OCI-M2 (cell line): ENCODE measurements around the gene CMTM8.
"Not testable (repeated sequence)": the region's sequence is repeated elsewhere in the genome, so short reads cannot be mapped to it uniquely, and the experiment has no call there.

Experiments used
- DNase-seq: peaks from one replicate; lab custom pipeline; 2025; ENCODE audit not compliant: unreplicated experiment; lab: John Stamatoyannopoulos, UW

The CMTM8 gene

DNA sequence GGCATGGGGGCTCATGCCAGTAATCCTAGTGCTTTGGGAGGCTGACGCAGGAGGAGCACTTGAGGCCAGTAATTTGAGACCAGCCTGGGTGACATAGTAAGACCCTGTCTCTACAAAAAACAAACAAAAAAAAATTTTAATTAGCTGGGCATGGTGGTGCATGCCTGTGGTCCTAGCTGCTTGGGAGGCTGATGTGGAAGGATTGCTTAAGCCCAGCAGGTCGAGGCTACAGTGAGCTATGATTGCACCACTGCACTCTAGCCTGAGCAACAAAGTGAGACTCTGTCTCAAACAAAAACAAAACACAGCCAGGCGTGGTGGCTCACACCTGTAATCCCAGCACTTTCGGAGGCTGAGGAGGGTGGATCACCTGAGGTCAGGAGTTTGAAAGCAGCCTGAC lies 9.7 kb upstream of the CMTM8 start:
- DNase-seq, result not testable (repeated sequence)

- no peak for DNase-seq
These were observed 8.9 kb upstream of the CMTM8 start for GRCh38 chr3:32229565-32229964.

DNA sequence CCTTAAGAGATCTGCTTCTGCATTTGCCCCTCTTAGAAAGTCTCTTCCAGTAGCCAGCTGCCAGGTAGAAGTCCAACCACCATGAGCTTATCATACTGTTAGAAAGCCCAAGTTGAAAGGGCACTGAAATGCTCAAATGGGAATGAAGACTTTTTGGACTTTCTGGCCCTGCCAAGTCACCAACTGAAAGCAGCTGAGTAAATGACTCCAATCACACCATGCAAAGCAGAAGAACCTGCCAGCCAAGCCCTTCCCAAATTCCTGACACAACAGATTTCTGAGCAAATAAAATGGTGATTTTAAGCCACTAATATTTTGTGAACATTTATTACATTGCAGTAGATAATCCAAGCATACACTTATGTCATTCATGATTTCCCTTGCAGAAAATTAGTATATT lies 2.1 kb upstream of the CMTM8 start:
- no peak for DNase-seq

GRCh38 chr3:32237670-32238452 lies 619 bp upstream of the CMTM8 start:
- DNase-seq, result no peak

GRCh38 chr3:32239307-32240158 lies 1.1 kb downstream of the CMTM8 start:
- DNase-seq, result no peak

- no peak for DNase-seq
These were observed 1.7 kb downstream of the CMTM8 start for GRCh38 chr3:32240159-32240545.

- no peak for DNase-seq
These were observed 2.6 kb downstream of the CMTM8 start for GRCh38 chr3:32241100-32241499.

DNA sequence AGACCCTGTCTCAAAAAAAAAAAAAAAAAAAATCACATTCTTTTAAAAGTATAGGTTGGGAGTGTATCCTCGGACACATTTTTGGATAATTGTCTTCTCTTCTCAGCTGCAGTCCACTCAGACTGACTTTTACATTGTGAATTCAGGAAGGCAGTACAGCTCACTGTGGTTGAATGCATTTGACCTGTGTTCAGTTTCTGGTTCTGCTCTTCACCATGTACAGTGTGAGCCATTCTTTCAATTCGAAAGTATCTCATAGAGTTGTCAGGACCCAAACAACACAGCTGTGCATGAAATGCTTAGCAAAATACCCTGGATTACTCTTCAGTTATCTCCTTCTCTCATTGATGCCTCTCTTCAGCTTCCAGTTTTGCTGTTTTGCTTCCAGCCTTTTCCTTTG lies 5.0 kb downstream of the CMTM8 start:
- no peak for DNase-seq

DNA sequence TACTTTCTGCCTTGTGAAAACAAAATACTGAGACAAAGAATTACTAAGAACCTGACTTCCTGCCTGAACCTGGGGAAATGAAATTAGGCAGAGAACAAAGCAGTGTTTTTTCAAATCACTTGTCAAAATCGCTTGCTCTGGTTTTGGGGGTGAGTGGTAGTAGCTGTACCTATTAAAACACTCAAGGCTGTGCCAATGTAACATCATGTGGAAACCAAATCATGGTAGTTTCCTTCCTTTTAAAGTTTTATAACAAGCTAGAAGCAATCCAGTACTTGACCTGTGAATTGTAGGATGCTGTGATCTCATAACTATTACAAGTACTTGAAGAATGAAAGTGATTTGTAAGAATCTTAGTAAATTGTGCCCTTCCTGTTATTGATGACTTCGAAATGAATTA lies 6.7 kb downstream of the CMTM8 start:
- DNase-seq, result no peak

GRCh38 chr3:32246079-32246675 lies 7.7 kb downstream of the CMTM8 start:
- no peak for DNase-seq

- no peak for DNase-seq
These were observed 10.8 kb downstream of the CMTM8 start for GRCh38 chr3:32249184-32249782.

GRCh38 chr3:32254268-32254667 lies 15.8 kb downstream of the CMTM8 start:
- no peak for DNase-seq

DNA sequence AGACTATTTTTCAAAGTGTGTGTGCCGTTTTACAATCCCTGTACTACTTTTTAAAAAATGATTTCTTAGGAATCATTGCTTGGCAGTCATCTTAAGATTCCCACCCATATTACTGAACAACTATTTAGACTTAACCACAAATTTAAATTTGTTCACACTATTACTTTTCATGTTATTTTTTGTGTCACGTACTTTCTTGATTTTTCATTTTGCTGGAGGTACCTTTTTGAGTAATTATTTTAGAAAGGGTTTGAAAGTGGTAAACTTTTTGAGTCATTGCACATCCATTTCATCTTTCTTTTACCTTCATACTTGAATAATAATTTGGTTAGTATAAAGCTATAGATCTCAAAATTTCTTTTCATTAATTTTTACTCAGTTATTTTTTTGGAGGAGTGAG lies 16.9 kb downstream of the CMTM8 start:
- no peak for DNase-seq

GRCh38 chr3:32256206-32256605 lies 17.7 kb downstream of the CMTM8 start:
- no peak for DNase-seq

DNA sequence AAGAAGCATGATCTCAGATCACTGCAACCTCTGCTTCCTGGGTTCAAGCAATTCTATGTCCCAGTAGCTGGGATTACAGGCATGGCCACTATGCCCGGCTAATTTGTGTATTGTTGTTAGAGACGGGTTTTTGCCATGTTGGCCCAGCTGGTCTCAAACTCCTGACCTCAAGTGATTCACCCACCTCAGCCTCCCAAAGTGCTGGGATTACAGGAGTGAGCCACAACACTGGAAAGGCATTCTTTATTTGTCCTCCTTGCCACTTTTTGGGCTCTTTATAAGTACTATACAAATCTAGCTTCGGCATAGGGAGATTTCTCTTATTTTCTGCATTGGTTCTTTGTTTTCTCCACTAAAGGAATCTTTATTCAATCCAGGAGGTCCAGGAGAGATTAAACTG lies 18.6 kb downstream of the CMTM8 start:
- no peak for DNase-seq

DNA sequence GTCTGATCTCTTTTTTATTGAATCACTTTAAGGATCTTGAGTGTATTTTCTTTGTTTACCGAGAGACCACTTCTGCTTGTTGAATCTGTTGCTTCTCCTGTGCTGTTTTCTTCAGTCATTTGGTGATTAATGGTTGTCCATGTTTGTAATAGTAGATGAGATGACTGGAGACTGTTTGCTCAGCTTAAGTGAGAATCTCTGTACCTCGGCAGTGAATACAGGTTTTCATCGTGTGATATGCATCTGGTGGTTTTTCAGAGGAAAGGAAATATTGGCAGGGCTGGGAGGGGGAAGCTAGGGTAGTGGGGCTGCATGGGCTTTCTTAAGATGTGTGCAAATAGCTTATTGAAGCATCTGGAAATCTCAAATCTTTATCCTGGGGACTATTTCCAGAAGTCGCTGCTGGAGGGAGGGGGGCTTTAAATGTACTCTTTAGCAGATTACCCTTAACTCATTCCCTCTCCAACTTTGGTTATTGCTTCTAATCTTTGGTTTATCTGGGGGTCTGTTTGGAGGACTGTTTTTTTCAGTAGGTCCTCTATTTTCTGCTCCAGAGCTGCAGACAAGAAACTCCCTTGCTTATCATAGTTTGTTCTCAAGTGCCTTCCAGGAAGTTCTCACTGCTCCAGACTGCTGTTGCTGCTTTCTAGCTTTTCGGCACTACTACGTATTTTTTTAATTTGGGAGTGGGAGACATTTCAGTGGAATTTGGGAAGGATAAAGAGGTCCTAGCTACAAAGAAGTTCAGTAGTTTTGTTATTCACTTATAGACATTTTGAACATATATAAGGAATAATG lies 19.4 kb downstream of the CMTM8 start:
- no peak for DNase-seq

- DNase-seq, result no peak
These were observed 20.4 kb downstream of the CMTM8 start for GRCh38 chr3:32258869-32259268.

DNA sequence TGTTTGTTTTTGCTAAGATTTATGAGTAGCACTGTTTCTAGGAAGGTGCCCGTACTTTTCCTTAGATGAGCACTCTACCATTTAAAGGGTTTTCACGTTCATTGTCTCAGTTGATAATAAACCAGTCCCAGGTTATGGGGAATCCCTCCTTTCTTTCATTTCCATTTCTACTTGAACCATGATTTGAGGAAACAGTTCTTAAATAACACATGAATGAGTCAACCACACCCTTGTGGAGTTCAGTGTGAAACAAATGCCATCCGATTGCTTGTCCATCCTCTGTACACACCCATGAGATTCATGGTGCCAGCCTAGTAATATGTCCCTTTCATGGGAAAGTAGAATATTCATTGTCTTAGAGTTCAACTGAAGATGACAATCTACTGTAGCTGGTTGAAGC lies 23.1 kb downstream of the CMTM8 start:
- no peak for DNase-seq

GRCh38 chr3:32262201-32262600 lies 23.7 kb downstream of the CMTM8 start:
- DNase-seq, result no peak

GRCh38 chr3:32274306-32274705 lies 35.8 kb downstream of the CMTM8 start:
- no peak for DNase-seq

DNA sequence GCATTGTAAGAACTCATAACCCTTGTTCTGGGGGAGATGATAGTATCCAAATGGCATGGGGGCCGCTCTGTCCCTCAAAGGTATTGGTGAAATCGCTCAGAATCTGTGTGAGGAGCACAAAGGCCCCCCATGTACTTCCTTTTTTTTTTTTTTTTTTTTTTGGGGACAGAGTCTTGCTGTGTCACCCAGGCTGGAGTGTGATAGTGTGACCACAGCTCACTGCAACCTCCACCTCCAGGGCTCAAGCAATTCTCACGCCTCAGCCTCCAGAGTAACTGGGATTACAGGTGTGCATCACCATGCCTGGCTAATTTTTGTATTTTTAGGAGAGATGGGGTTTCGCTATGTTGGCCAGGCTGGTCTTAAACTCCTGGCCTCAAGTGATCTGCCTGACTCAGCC lies 37.0 kb downstream of the CMTM8 start:
- DNase-seq, result no peak
